Measurements from ENCODE around the gene TRAPPC2.

GRCh38 chrX:13684361-13684760 lies 50.1 kb downstream of the TRAPPC2 start:
- TF ChIP-seq EZH2 (IDR thresholded peaks at IDR 0.05; ENCODE audit: low read depth) (no peak), CTCF (conservative IDR thresholded peaks at IDR 0.05) (no peak)

Measured in PC-9 (cell line).